ENCODE results near the gene PLXNA2.

Gene PLXNA2

DNA sequence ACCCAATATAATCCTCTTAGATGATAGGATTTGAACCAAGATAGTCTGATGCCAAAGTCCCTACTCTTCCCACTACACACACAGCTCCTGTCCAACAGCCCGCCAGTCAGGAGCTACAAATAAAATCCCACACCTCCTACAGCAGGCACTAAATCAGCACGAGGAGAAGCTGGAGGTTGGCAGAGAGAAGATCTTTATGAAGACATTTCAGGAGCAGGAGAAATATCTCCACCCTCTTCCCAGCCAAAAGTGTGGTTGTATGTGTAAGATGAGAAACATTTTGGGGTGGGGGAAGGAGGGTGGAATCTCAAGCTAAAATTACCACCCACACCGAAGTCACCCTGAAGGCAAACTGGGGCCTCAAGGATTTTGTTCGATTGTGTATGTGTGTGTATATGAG, 54.5 kb downstream of the PLXNA2 start:
- ATAC-seq, result no peak
- TF ChIP-seq ZC3H10 (CRISPR knock-in tag; IDR thresholded peaks at IDR 0.05) (no peak), ESRRG (CRISPR knock-in tag; IDR thresholded peaks at IDR 0.05) (no peak), ZNF70 (CRISPR knock-in tag; IDR thresholded peaks at IDR 0.05) (no peak), ZNF8 (CRISPR knock-in tag; IDR thresholded peaks at IDR 0.05) (no peak), ZFP3 (CRISPR knock-in tag; IDR thresholded peaks at IDR 0.05) (no peak), TOX (CRISPR knock-in tag; IDR thresholded peaks at IDR 0.05; ENCODE audit: borderline replicate concordance) (no peak), PPARA (CRISPR knock-in tag; IDR thresholded peaks at IDR 0.05; ENCODE audit: borderline replicate concordance) (no peak), SNAI2 (CRISPR knock-in tag; IDR thresholded peaks at IDR 0.05) (no peak), OSR1 (CRISPR knock-in tag; IDR thresholded peaks at IDR 0.05) (no peak), RARB (CRISPR knock-in tag; IDR thresholded peaks at IDR 0.05) (no peak), CSDC2 (CRISPR knock-in tag; IDR thresholded peaks at IDR 0.05) (no peak), ISL1 (CRISPR knock-in tag; IDR thresholded peaks at IDR 0.05) (no peak), GLIS3 (CRISPR knock-in tag; IDR thresholded peaks at IDR 0.05) (no peak)
- TF ChIP-seq, protein P1, sequence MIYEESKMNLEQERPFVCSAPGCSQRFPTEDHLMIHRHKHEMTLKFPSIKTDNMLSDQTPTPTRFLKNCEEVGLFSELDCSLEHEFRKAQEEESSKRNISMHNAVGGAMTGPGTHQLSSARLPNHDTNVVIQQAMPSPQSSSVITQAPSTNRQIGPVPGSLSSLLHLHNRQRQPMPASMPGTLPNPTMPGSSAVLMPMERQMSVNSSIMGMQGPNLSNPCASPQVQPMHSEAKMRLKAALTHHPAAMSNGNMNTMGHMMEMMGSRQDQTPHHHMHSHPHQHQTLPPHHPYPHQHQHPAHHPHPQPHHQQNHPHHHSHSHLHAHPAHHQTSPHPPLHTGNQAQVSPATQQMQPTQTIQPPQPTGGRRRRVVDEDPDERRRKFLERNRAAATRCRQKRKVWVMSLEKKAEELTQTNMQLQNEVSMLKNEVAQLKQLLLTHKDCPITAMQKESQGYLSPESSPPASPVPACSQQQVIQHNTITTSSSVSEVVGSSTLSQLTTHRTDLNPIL (CRISPR knock-in tag; IDR thresholded peaks at IDR 0.05; ENCODE audit: low read depth), result no peak
- TF ChIP-seq, protein P2, sequence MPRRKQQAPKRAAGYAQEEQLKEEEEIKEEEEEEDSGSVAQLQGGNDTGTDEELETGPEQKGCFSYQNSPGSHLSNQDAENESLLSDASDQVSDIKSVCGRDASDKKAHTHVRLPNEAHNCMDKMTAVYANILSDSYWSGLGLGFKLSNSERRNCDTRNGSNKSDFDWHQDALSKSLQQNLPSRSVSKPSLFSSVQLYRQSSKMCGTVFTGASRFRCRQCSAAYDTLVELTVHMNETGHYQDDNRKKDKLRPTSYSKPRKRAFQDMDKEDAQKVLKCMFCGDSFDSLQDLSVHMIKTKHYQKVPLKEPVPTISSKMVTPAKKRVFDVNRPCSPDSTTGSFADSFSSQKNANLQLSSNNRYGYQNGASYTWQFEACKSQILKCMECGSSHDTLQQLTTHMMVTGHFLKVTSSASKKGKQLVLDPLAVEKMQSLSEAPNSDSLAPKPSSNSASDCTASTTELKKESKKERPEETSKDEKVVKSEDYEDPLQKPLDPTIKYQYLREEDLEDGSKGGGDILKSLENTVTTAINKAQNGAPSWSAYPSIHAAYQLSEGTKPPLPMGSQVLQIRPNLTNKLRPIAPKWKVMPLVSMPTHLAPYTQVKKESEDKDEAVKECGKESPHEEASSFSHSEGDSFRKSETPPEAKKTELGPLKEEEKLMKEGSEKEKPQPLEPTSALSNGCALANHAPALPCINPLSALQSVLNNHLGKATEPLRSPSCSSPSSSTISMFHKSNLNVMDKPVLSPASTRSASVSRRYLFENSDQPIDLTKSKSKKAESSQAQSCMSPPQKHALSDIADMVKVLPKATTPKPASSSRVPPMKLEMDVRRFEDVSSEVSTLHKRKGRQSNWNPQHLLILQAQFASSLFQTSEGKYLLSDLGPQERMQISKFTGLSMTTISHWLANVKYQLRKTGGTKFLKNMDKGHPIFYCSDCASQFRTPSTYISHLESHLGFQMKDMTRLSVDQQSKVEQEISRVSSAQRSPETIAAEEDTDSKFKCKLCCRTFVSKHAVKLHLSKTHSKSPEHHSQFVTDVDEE (CRISPR knock-in tag; IDR thresholded peaks at IDR 0.05), result no peak
- TF ChIP-seq, protein P3, sequence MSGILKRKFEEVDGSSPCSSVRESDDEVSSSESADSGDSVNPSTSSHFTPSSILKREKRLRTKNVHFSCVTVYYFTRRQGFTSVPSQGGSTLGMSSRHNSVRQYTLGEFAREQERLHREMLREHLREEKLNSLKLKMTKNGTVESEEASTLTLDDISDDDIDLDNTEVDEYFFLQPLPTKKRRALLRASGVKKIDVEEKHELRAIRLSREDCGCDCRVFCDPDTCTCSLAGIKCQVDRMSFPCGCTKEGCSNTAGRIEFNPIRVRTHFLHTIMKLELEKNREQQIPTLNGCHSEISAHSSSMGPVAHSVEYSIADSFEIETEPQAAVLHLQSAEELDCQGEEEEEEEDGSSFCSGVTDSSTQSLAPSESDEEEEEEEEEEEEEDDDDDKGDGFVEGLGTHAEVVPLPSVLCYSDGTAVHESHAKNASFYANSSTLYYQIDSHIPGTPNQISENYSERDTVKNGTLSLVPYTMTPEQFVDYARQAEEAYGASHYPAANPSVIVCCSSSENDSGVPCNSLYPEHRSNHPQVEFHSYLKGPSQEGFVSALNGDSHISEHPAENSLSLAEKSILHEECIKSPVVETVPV (CRISPR knock-in tag; IDR thresholded peaks at IDR 0.05), result no peak

DNA sequence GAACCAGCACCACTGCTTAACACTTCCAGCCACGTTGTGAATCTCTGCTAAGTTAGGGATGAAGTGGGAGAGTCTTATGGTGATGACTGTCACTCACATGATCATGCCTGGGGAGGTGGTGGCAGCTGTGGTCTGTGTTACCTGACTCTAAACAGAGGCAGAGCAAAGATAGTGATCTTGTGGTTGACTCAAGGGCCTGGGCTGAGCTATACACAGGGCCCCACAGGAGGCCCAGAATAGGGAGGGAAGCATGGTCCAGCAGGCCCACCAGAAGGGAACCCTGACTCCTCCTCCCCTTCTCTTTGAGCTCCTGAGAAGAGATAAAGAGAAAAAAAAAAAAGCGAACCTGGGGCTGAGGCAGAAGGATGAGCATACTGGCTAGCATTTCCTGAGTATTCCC, 55.0 kb downstream of the PLXNA2 start:
- no peak for ATAC-seq
- no peak for TF ChIP-seq OSR1 (CRISPR knock-in tag; IDR thresholded peaks at IDR 0.05)

DNA sequence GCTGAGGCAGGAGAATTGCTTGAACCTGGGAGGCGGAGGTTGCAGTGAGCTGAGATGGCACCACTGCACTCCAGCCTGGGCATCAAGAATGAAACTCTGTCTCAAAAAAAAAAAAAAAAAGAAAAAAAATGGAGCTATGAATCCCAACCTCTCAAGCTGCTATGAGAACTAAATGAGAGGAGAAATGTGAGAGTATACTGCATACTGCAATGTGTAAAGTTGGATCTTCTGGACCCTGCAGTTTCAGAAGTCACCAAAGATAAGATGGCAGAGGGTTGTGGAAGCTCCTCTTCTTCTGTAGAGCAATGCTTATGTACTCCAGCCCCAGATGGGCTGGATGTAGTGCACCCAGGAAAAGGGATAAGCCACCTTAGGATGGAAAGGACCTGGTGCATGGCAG, 55.6 kb downstream of the PLXNA2 start:
- TF ChIP-seq, protein P3 (CRISPR knock-in tag; IDR thresholded peaks at IDR 0.05), result no peak
- no peak for TF ChIP-seq ISL1 (CRISPR knock-in tag; IDR thresholded peaks at IDR 0.05)
- ATAC-seq, result no peak

DNA sequence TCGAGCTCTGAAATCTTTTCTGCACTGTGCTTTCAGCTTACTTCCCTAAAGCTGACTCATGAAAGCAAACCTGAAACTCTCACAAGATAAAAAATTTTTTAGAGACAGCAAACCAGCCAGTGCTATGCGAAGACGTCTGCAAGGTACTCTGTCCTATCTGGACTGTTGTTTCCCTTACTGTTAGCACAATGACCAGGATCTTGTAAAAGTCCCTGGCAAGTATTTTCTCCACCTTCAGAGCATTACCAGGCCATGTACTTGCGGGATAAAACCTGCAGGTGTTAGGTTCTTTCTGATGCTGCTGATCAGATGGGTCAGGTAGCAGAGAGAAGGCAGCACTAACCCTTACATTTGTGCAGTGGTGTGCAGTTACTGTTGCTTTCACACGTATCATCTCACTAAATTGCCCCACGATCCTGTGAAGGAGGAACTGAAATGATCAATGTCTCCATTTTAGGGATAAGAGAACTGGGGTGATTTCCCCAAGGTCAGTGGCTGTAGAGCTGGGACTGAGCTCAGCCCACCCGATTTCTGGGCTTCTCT, 56.6 kb downstream of the PLXNA2 start:
- ATAC-seq, result no peak

DNA sequence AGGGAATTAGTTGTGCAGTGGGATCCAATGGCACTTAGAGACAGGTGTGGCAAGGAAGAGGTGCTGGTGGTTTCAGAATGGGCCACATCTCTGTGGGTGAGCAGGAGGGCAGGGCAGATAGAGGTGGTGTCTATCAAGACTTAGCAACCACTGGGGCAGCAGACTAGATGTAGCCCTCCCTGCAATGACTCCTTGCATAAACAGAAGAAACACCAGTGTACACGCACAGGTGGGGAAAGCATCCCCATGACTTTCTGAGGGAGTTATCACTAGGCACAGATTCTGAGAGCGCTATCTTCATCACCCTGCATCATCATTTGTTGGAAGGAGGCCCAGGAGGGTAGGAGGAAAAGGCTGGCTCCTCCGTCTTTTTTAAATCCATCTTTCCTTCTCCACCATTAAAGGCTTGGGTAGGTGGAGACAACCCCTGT, 58.4 kb downstream of the PLXNA2 start:
- peak; percentile 9; the same call in 2 of the 3 replicates for ATAC-seq
- TF ChIP-seq BACH2 (CRISPR knock-in tag; IDR thresholded peaks at IDR 0.05; ENCODE audit: borderline replicate concordance), result no peak
- TF ChIP-seq ZNF8 (CRISPR knock-in tag; IDR thresholded peaks at IDR 0.05), result no peak
- no peak for TF ChIP-seq OSR1 (CRISPR knock-in tag; IDR thresholded peaks at IDR 0.05)
- no peak for TF ChIP-seq SNAI2 (CRISPR knock-in tag; IDR thresholded peaks at IDR 0.05)
- TF ChIP-seq ISL1 (CRISPR knock-in tag; IDR thresholded peaks at IDR 0.05), result no peak
- TF ChIP-seq, protein P3 (CRISPR knock-in tag; IDR thresholded peaks at IDR 0.05), result no peak
- no peak for TF ChIP-seq ARNTL (CRISPR knock-in tag; IDR thresholded peaks at IDR 0.05; ENCODE audit: borderline replicate concordance, low read depth)
- no peak for TF ChIP-seq ESRRG (CRISPR knock-in tag; IDR thresholded peaks at IDR 0.05)
- TF ChIP-seq RARB (CRISPR knock-in tag; IDR thresholded peaks at IDR 0.05), result no peak
- TF ChIP-seq ZFP30 (CRISPR knock-in tag; IDR thresholded peaks at IDR 0.05), result no peak
- TF ChIP-seq, protein P4, sequence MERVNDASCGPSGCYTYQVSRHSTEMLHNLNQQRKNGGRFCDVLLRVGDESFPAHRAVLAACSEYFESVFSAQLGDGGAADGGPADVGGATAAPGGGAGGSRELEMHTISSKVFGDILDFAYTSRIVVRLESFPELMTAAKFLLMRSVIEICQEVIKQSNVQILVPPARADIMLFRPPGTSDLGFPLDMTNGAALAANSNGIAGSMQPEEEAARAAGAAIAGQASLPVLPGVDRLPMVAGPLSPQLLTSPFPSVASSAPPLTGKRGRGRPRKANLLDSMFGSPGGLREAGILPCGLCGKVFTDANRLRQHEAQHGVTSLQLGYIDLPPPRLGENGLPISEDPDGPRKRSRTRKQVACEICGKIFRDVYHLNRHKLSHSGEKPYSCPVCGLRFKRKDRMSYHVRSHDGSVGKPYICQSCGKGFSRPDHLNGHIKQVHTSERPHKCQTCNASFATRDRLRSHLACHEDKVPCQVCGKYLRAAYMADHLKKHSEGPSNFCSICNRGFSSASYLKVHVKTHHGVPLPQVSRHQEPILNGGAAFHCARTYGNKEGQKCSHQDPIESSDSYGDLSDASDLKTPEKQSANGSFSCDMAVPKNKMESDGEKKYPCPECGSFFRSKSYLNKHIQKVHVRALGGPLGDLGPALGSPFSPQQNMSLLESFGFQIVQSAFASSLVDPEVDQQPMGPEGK (CRISPR knock-in tag; IDR thresholded peaks at IDR 0.05; ENCODE audit: borderline replicate concordance), result no peak
- TF ChIP-seq GLIS3 (CRISPR knock-in tag; IDR thresholded peaks at IDR 0.05), result no peak

More for the DNA sequence above, 56.6 kb downstream of the PLXNA2 start:
- TF ChIP-seq, protein P3 (CRISPR knock-in tag; IDR thresholded peaks at IDR 0.05), result no peak
- TF ChIP-seq ESRRG (CRISPR knock-in tag; IDR thresholded peaks at IDR 0.05), result no peak
